K562 (cell line): ENCODE data around the gene ERICH6. TPM values are rescaled to one million over a fixed set of nuclear protein-coding genes. Genes with fewer than 3 reads are reported as not detected.

ENCODE experiments used
- ASH1L ChIP-seq: fragments of 450-650 bp; IDR thresholded peaks from 2 replicates; pipeline ENCODE4 v1.6.1; 2018; ENCODE audit warnings: borderline replicate concordance, mild to moderate bottlenecking, low read depth; ENCODE audit not compliant: partially characterized antibody
- CHD2 ChIP-seq: IDR thresholded peaks from 2 replicates; pipeline ENCODE4 v1.6.1; 2011; ENCODE audit warnings: low read depth, low read length
- FOXA1 ChIP-seq: fragments of 450-650 bp; IDR thresholded peaks from 2 replicates; pipeline ENCODE4 v1.6.1; 2016; ENCODE audit warnings: mild to moderate bottlenecking, borderline replicate concordance
- GABPB2 ChIP-seq: fragments of 250-450 bp; sonication (Bioruptor Pico); conservative IDR thresholded peaks from 2 replicates; pipeline ENCODE4 v1.5.1; 2021; ENCODE audit warnings: mild to moderate bottlenecking
- IFI16 ChIP-seq: fragments of 250-450 bp; sonication (Bioruptor Pico); IDR thresholded peaks from 2 replicates; pipeline ENCODE4 v2.1.2; 2022; ENCODE audit warnings: mild to moderate bottlenecking, inconsistent platforms
- PHB ChIP-seq: fragments of 250-450 bp; sonication (Bioruptor Pico); IDR thresholded peaks from 2 replicates; pipeline ENCODE4 v1.5.0; 2021
- RFX7 ChIP-seq: fragments of 250-450 bp; sonication (Bioruptor Pico); IDR thresholded peaks from 2 replicates; pipeline ENCODE4 v1.5.1; 2021; ENCODE audit warnings: mild to moderate bottlenecking
- SRSF1 ChIP-seq: fragments of 200-400 bp; formaldehyde crosslinking; IDR thresholded peaks from 2 replicates; pipeline ENCODE4 v1.6.1; 2017; ENCODE audit warnings: mild to moderate bottlenecking, low read depth, low read length, moderate library complexity
- TAF15 ChIP-seq: fragments of 200-400 bp; formaldehyde crosslinking; IDR thresholded peaks from 2 replicates; pipeline ENCODE4 v1.6.1; 2017; ENCODE audit warnings: mild to moderate bottlenecking, low read depth, low read length, moderate library complexity
- ZC3H4 ChIP-seq: sonication (generic); formaldehyde crosslinking; IDR thresholded peaks from 2 replicates; pipeline ENCODE4 v1.9.0; 2021; ENCODE audit warnings: missing genetic modification reagents, borderline replicate concordance
- ZNF282 ChIP-seq: sonication (generic); formaldehyde crosslinking; IDR thresholded peaks from 2 replicates; pipeline ENCODE4 v1.8.1; 2023; ENCODE audit warnings: missing genetic modification reagents
- ZNF444 ChIP-seq: fragments of 250-450 bp; sonication (Bioruptor Pico); IDR thresholded peaks from 2 replicates; pipeline ENCODE4 v1.4.0; 2020; ENCODE audit warnings: mild to moderate bottlenecking, moderate library complexity
- polyA plus RNA-seq, 8 experiments: library from polyadenylated mRNA; depleted of rRNA in 4 of 8; stranded (reverse) in 5 of 8; unstranded in 3 of 8; fragments of >200 nt; fragmentation: Nextera tagmentation in 2 of 8; fragmentation: Illumina TruSeq in 1 of 8; extraction: Ambion mirVana in 2 of 8; extraction: Trizol in 1 of 8; gene quantifications; 2 replicates each; pipeline versions ENCODE4 v1.2.1 to v1.2.3, GENCODE V29; 2011 to 2014; ENCODE audit warnings: inconsistent platforms in 1 of 8, missing spikeins in 1 of 8
- total RNA-seq, 7 experiments: library from RNA; depleted of rRNA in 6 of 7; stranded (reverse); fragments of >200 nt in 6 of 7; fragmentation: Illumina TruSeq in 2 of 7; extraction: Trizol in 2 of 7; gene quantifications; 2 replicates each; pipeline versions ENCODE4 v1.2.1 to v1.2.3, GENCODE V29; 2011 to 2021; ENCODE audit warnings: low replicate concordance in 1 of 7
- TF ChIP-seq, protein P1 (sequence below): fragments of 450-650 bp; IDR thresholded peaks from 2 replicates; pipeline ENCODE4 v1.6.1; 2018; ENCODE audit warnings: mild to moderate bottlenecking, low read depth; ENCODE audit not compliant: partially characterized antibody
- TF ChIP-seq, protein P2 (sequence below): fragments of 250-450 bp; sonication (Bioruptor Pico); IDR thresholded peaks from 2 replicates; pipeline ENCODE4 v1.4.0; 2020
- TF ChIP-seq, protein P3 (sequence below): fragments of 250-450 bp; sonication (Bioruptor Pico); IDR thresholded peaks from 2 replicates; pipeline ENCODE4 v1.5.0; 2021
- TF ChIP-seq, protein P4 (sequence below): fragments of 450-650 bp; IDR thresholded peaks from 2 replicates; pipeline ENCODE4 v1.6.1; 2018; ENCODE audit not compliant: partially characterized antibody

The ERICH6 gene
- total and polyA plus RNA-seq, 9 of the 15 experiments (the other 6 are each of a cell fraction or from before 2014, with no cell fraction given): not detected

DNA sequence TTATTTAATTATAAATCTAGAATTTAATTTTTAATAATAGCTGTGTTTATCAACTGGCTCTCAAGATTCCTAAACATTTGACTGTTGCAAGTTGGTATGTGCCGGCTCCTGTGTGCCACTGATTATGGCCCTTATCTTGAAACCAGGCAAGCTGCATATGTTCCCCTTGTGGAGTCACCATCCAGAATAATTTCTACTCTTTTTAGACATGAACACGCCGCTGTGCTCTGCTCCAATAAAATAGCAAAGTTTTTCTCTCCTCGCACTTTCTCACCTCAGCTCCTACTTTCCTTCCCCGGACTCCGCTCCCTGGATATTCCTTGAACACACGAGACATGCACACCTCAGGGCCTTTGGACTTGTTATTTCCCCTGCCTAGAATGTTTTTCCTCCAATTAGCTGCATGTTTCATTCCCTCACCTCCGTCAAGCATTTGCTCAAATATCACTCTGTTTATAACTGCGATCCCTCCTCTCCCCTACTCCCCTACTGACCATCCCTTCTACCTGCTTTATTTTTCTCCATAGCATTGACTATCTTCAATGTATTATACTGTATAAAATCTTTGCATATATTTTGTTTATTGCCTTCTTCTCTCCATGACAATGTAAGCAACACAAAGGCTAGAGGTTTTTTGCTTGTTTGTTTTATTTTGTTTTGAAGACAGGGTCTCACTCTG, 26.1 kb upstream of the ERICH6 start (continued):
- TF ChIP-seq, protein P1, sequence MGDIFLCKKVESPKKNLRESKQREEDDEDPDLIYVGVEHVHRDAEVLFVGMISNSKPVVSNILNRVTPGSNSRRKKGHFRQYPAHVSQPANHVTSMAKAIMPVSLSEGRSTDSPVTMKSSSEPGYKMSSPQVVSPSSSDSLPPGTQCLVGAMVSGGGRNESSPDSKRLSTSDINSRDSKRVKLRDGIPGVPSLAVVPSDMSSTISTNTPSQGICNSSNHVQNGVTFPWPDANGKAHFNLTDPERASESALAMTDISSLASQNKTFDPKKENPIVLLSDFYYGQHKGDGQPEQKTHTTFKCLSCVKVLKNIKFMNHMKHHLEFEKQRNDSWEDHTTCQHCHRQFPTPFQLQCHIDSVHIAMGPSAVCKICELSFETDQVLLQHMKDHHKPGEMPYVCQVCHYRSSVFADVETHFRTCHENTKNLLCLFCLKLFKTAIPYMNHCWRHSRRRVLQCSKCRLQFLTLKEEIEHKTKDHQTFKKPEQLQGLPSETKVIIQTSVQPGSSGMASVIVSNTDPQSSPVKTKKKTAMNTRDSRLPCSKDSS: no peak
- TF ChIP-seq, protein P2, sequence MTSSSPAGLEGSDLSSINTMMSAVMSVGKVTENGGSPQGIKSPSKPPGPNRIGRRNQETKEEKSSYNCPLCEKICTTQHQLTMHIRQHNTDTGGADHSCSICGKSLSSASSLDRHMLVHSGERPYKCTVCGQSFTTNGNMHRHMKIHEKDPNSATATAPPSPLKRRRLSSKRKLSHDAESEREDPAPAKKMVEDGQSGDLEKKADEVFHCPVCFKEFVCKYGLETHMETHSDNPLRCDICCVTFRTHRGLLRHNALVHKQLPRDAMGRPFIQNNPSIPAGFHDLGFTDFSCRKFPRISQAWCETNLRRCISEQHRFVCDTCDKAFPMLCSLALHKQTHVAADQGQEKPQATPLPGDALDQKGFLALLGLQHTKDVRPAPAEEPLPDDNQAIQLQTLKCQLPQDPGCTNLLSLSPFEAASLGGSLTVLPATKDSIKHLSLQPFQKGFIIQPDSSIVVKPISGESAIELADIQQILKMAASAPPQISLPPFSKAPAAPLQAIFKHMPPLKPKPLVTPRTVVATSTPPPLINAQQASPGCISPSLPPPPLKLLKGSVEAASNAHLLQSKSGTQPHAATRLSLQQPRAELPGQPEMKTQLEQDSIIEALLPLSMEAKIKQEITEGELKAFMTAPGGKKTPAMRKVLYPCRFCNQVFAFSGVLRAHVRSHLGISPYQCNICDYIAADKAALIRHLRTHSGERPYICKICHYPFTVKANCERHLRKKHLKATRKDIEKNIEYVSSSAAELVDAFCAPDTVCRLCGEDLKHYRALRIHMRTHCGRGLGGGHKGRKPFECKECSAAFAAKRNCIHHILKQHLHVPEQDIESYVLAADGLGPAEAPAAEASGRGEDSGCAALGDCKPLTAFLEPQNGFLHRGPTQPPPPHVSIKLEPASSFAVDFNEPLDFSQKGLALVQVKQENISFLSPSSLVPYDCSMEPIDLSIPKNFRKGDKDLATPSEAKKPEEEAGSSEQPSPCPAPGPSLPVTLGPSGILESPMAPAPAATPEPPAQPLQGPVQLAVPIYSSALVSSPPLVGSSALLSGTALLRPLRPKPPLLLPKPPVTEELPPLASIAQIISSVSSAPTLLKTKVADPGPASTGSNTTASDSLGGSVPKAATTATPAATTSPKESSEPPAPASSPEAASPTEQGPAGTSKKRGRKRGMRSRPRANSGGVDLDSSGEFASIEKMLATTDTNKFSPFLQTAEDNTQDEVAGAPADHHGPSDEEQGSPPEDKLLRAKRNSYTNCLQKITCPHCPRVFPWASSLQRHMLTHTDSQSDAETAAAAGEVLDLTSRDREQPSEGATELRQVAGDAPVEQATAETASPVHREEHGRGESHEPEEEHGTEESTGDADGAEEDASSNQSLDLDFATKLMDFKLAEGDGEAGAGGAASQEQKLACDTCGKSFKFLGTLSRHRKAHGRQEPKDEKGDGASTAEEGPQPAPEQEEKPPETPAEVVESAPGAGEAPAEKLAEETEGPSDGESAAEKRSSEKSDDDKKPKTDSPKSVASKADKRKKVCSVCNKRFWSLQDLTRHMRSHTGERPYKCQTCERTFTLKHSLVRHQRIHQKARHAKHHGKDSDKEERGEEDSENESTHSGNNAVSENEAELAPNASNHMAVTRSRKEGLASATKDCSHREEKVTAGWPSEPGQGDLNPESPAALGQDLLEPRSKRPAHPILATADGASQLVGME (CRISPR knock-in tag): no peak
- no peak for TF ChIP-seq ASH1L
- no peak for TF ChIP-seq CHD2
- TF ChIP-seq, protein P3, sequence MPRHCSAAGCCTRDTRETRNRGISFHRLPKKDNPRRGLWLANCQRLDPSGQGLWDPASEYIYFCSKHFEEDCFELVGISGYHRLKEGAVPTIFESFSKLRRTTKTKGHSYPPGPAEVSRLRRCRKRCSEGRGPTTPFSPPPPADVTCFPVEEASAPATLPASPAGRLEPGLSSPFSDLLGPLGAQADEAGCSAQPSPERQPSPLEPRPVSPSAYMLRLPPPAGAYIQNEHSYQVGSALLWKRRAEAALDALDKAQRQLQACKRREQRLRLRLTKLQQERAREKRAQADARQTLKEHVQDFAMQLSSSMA (CRISPR knock-in tag): no peak
- TF ChIP-seq, protein P4, sequence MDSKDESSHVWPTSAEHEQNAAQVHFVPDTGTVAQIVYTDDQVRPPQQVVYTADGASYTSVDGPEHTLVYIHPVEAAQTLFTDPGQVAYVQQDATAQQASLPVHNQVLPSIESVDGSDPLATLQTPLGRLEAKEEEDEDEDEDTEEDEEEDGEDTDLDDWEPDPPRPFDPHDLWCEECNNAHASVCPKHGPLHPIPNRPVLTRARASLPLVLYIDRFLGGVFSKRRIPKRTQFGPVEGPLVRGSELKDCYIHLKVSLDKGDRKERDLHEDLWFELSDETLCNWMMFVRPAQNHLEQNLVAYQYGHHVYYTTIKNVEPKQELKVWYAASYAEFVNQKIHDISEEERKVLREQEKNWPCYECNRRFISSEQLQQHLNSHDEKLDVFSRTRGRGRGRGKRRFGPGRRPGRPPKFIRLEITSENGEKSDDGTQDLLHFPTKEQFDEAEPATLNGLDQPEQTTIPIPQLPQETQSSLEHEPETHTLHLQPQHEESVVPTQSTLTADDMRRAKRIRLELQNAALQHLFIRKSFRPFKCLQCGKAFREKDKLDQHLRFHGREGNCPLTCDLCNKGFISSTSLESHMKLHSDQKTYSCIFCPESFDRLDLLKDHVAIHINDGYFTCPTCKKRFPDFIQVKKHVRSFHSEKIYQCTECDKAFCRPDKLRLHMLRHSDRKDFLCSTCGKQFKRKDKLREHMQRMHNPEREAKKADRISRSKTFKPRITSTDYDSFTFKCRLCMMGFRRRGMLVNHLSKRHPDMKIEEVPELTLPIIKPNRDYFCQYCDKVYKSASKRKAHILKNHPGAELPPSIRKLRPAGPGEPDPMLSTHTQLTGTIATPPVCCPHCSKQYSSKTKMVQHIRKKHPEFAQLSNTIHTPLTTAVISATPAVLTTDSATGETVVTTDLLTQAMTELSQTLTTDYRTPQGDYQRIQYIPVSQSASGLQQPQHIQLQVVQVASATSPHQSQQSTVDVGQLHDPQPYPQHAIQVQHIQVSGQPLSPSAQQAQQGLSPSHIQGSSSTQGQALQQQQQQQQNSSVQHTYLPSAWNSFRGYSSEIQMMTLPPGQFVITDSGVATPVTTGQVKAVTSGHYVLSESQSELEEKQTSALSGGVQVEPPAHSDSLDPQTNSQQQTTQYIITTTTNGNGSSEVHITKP: peak; percentile 97
- no peak for TF ChIP-seq IFI16 (CRISPR knock-in tag)
- TF ChIP-seq SRSF1: no peak
- no peak for TF ChIP-seq ZNF282 (CRISPR knock-in tag)
- TF ChIP-seq ZNF444 (CRISPR knock-in tag): no peak
- TF ChIP-seq FOXA1: no peak
- TF ChIP-seq RFX7 (CRISPR knock-in tag): no peak
- no peak for TF ChIP-seq PHB (CRISPR knock-in tag)
- no peak for TF ChIP-seq TAF15
- no peak for TF ChIP-seq ZC3H4
- no peak for TF ChIP-seq GABPB2 (CRISPR knock-in tag)
